K562 (cell line): Measurements from ENCODE around the gene HGS. TPM values are rescaled to one million over a fixed set of nuclear protein-coding genes. Genes with fewer than 3 reads are reported as not detected.
A peak's percentile ranks its signal among the peaks of the same experiment; 100 is the strongest.

ENCODE experiments used
- ATAC-seq: fragments of 200-7000 bp; cut with Tn5 transposase; 3 replicates; pipeline ENCODE4 v1.9.1; 2020; ENCODE audit warnings: moderate library complexity
- BruUV-seq: library from RNA; stranded (reverse); fragments of 400-500 nt; replicated peaks from 2 replicates; lab custom pipeline; 2021; lab: Mats Ljungman, UMichigan
- CTCF ChIA-PET: fragments of 300-600 bp; formaldehyde crosslinking; extraction: SDS; loops from one replicate; lab custom pipeline; 2021; ENCODE audit warnings: low intra/inter-chr PET ratio; lab: Yijun Ruan, JAX
- POLR2A ChIA-PET: fragments of 300-600, 350-650 bp; sonication (Branson Sonifier 250); formaldehyde crosslinking; extraction: SDS; loops from one replicate; lab custom pipeline; 2021; ENCODE audit warnings: antibody characterized with exemption, inconsistent platforms; lab: Yijun Ruan, JAX
- DNase-seq, 4 experiments: peaks; one replicate each; pipeline versions ENCODE4 v3.0.0 to v3.0.0-alpha.2; 2011 to 2018; ENCODE audit warnings: low spot score in 3 of 4, mixed read lengths in 3 of 4; ENCODE audit errors: extremely low read depth in 1 of 4
- FAIRE-seq: peaks from 2 replicates; lab custom pipeline; 2011; peaks lifted over from hg19 to GRCh38; lab: Jason Lieb, UNC
- H2AFZ ChIP-seq: 2 replicates; pipeline ENCODE4 v1.6.0; 2011; ENCODE audit warnings: low read depth, low read length, control low read depth, inconsistent platforms
- H3K27ac ChIP-seq: fragments of 200-600 bp; 3 replicates; pipeline ENCODE4 v1.8.0; 2011; ENCODE audit warnings: low read depth, mild to moderate bottlenecking, control low read depth, inconsistent platforms, low read length, moderate library complexity, mixed read lengths; ENCODE audit errors: extremely low read depth
- H3K27me3 ChIP-seq, 2 experiments: fragments of 300-600 bp in 1 of 2; 2 replicates in 1 of 2; 3 replicates in 1 of 2; pipeline versions ENCODE4 v1.6.0 to v1.8.0; 2011; ENCODE audit warnings: inconsistent platforms in 2 of 2, low read length in 2 of 2, mild to moderate bottlenecking in 1 of 2, mixed read lengths in 1 of 2, moderate library complexity in 1 of 2; ENCODE audit not compliant: control insufficient read depth in 2 of 2, insufficient read depth in 2 of 2
- H3K36me3 ChIP-seq: fragments of 300-600 bp; 3 replicates; pipeline ENCODE4 v1.8.0; 2011; ENCODE audit warnings: mild to moderate bottlenecking, low read length, inconsistent platforms; ENCODE audit not compliant: control insufficient read depth, insufficient read depth
- H3K4me1 ChIP-seq, 2 experiments: fragments of 200-600 bp in 1 of 2; replicated peaks in 1 of 2; 2 replicates in 1 of 2; 3 replicates in 1 of 2; pipeline versions ENCODE4 v1.5.1 to v1.8.0; 2011; ENCODE audit warnings: inconsistent platforms in 2 of 2, low read length in 2 of 2, mild to moderate bottlenecking in 1 of 2, mixed read lengths in 1 of 2, moderate library complexity in 1 of 2; ENCODE audit not compliant: control insufficient read depth in 2 of 2, insufficient read depth in 2 of 2
- H3K4me2 ChIP-seq: 2 replicates; pipeline ENCODE4 v1.6.1; 2011; ENCODE audit warnings: low read length, control low read depth, inconsistent platforms, mixed read lengths; ENCODE audit not compliant: insufficient read depth
- H3K4me3 ChIP-seq: fragments of 200-600 bp; sonication (generic), shearing (Covaris generic); 2 replicates; pipeline ENCODE4 v1.5.1; 2016; ENCODE audit warnings: control low read depth, inconsistent platforms
- H3K79me2 ChIP-seq: fragments of 200-600 bp; 3 replicates; pipeline ENCODE4 v1.8.0; 2011; ENCODE audit warnings: low read length, inconsistent platforms; ENCODE audit not compliant: control insufficient read depth, insufficient read depth
- H3K9ac ChIP-seq, 2 experiments: 2 replicates each; pipeline versions ENCODE4 v1.6.0 to v1.6.1; 2011; ENCODE audit warnings: low read depth in 2 of 2, low read length in 2 of 2, control low read depth in 1 of 2, inconsistent platforms in 1 of 2, mild to moderate bottlenecking in 1 of 2, mixed read lengths in 1 of 2; ENCODE audit not compliant: insufficient read depth in 1 of 2
- H3K9me1 ChIP-seq: one replicate; pipeline ENCODE4 v1.6.0; 2011; ENCODE audit warnings: inconsistent platforms, mild to moderate bottlenecking, low read length, moderate library complexity; ENCODE audit not compliant: control insufficient read depth, insufficient read depth
- H3K9me3 ChIP-seq: replicated peaks from 2 replicates; pipeline ENCODE4 v1.5.1; 2011; ENCODE audit warnings: low read depth, low read length, inconsistent platforms; ENCODE audit not compliant: control insufficient read depth, insufficient read depth
- H4K20me1 ChIP-seq: replicated peaks from 2 replicates; pipeline ENCODE4 v1.6.1; 2011; ENCODE audit warnings: low read length, inconsistent platforms, mixed read lengths; ENCODE audit not compliant: control insufficient read depth, insufficient read depth
- E2F5 ChIP-seq: sonication (generic); formaldehyde crosslinking; IDR thresholded peaks from 2 replicates; pipeline ENCODE4 v1.8.0; 2022; ENCODE audit warnings: mild to moderate bottlenecking, missing genetic modification reagents
- HLTF ChIP-seq: fragments of 450-650 bp; IDR thresholded peaks from 2 replicates; pipeline ENCODE4 v1.6.1; 2016
- ILF3 ChIP-seq: fragments of 450-650 bp; IDR thresholded peaks from 2 replicates; pipeline ENCODE4 v1.6.1; 2018; ENCODE audit warnings: antibody characterized with exemption, mild to moderate bottlenecking, moderate library complexity, borderline replicate concordance
- MEF2D ChIP-seq: conservative IDR thresholded peaks from 2 replicates; pipeline ENCODE4 v1.6.1; 2016; ENCODE audit warnings: low read depth, missing genetic modification characterization, missing compliant biosample characterization
- POLR2G ChIP-seq: fragments of 200-400 bp; formaldehyde crosslinking; IDR thresholded peaks from 2 replicates; pipeline ENCODE4 v1.6.1; 2017; ENCODE audit warnings: low read depth, mild to moderate bottlenecking, antibody characterized with exemption, low read length, moderate library complexity
- RBFOX2 ChIP-seq: fragments of 200-400 bp; formaldehyde crosslinking; IDR thresholded peaks from 2 replicates; pipeline ENCODE4 v1.6.1; 2017; ENCODE audit warnings: low read depth, mild to moderate bottlenecking, low read length, moderate library complexity
- ZC3H8 ChIP-seq: fragments of 450-650 bp; IDR thresholded peaks from 2 replicates; pipeline ENCODE4 v1.6.1; 2017
- WGBS: fragments of 100-300 bp; shearing (Covaris generic); methylation state at CpG from one replicate; pipeline ENCODE4 v1.1.6; 2016; ENCODE audit warnings: low coverage, mixed read lengths; ENCODE audit not compliant: insufficient coverage; ENCODE audit errors: missing lambda C conversion rate; 5-methylcytosine and 5-hydroxymethylcytosine counted together
- in situ Hi-C: fragments of 300-500 bp; cut with MboI; formaldehyde crosslinking; loops from 4 replicates; pipeline ENCODE4 v1.15.0; 2018; ENCODE audit warnings: inconsistent platforms, mixed read lengths
- intact Hi-C: fragments of 100-400 bp; cut with micrococcal nuclease; formaldehyde crosslinking; loops from 2 replicates; pipeline ENCODE4 v1.14.2; 2022
- polyA plus RNA-seq, 8 experiments: library from polyadenylated mRNA; depleted of rRNA in 4 of 8; stranded (reverse) in 5 of 8; unstranded in 3 of 8; fragments of >200 nt; fragmentation: Nextera tagmentation in 2 of 8; fragmentation: Illumina TruSeq in 1 of 8; extraction: Ambion mirVana in 2 of 8; extraction: Trizol in 1 of 8; gene quantifications; 2 replicates each; pipeline versions ENCODE4 v1.2.1 to v1.2.3, GENCODE V29; 2011 to 2014; ENCODE audit warnings: inconsistent platforms in 1 of 8, missing spikeins in 1 of 8
- total RNA-seq, 7 experiments: library from RNA; depleted of rRNA in 6 of 7; stranded (reverse); fragments of >200 nt in 6 of 7; fragmentation: Illumina TruSeq in 2 of 7; extraction: Trizol in 2 of 7; gene quantifications; 2 replicates each; pipeline versions ENCODE4 v1.2.1 to v1.2.3, GENCODE V29; 2011 to 2021; ENCODE audit warnings: low replicate concordance in 1 of 7

HGS gene
- total and polyA plus RNA-seq, 9 of the 15 experiments (the other 6 are each of a cell fraction or from before 2014, with no cell fraction given): 3.9 to 176 (median 77.1) TPM

GRCh38 chr17:81720267-81721071 lies 36.7 kb downstream of the HGS start:
- ChIA-PET POLR2A (interaction anchor here (0.9 to 5.4 kb wide), 2 partner anchors 7 to 17 kb away, joined by 6 to 59 read pairs; partner anchors contain the start of genes MRPL12 and SLC25A10), CTCF (no interaction called here)
- Histone ChIP-seq H3K27me3 (no peaks in the 10 kb centered on the region), H3K9ac (peak overlapping the region in 1 of 2 experiments; percentile 77; a peak in 2 of 4 replicates), H3K27ac (no peak overlapping the region), H3K9me3 (no peaks in the 10 kb centered on the region), H3K9me1 (no peaks in the 10 kb centered on the region), H4K20me1 (no peaks in the 10 kb centered on the region; the same call in 1 of the 2 replicates), H3K4me1 (peaks cover 19 to 68% of the 10 kb centered on the region in 2 experiments), H3K79me2 (peaks cover 2% of the 10 kb centered on the region; the same call in 1 of the 3 replicates), H3K4me3 (no peak overlapping the region), H3K4me2 (no peak overlapping the region), H2AFZ (no peak overlapping the region), H3K36me3 (peaks cover 45% of the 10 kb centered on the region; the same call in 1 of the 3 replicates)
- 84% methylated on average over 31 of the region's 33 CpGs for WGBS
- TSS peak; percentile 41 for BruUV-seq
- no peak for DNase-seq
- in situ Hi-C loops: no loop called here
- intact Hi-C loops: no loop called here
- TF ChIP-seq RBFOX2 (peak; percentile 53), ILF3 (no peak), E2F5 (no peak), MEF2D (tag) (no peak), POLR2G (peak; percentile 58), HLTF (no peak), ZC3H8 (no peak)
- no peak for ATAC-seq
- no peak for FAIRE-seq
